ENCODE data around the gene NECTIN3.

Gene NECTIN3

DNA sequence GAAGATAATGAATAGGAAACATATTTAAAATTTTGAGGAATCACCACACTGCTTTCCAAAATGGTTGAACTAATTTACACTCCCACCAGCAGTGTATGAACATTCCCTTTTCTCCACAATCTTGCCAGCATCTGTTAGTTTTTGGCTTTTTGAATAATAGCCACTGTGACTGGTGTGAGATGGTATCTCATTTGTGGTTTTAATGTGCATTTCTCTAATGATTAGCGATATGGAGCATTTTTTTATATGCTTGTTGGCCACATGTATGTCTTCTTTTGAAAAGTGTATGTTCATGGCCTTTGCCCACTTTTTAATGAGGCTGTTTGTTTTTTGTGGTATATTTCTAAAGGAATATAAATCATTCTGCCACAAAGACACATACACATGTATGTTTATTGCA is 166.3 kb downstream of the NECTIN3 start:
- DNase-seq (ENCODE audit: low spot score) = no peak
- Histone ChIP-seq H3K27ac (ENCODE audit: poor library complexity, severe bottlenecking) (no peak overlapping the region), H3K36me3 (ENCODE audit: low read depth) (no peaks in the 10 kb centered on the region), H3K27me3 (ENCODE audit: insufficient read depth, poor library complexity, severe bottlenecking) (no peaks in the 10 kb centered on the region), H3K4me1 (ENCODE audit: insufficient read depth, poor library complexity, severe bottlenecking) (no peaks in the 10 kb centered on the region), H3K9me3 (ENCODE audit: severe bottlenecking) (no peaks in the 10 kb centered on the region), H3K4me3 (ENCODE audit: severe bottlenecking) (no peak overlapping the region)
- no peak for TF ChIP-seq CTCF (IDR thresholded peaks at IDR 0.05; ENCODE audit: poor library complexity, severe bottlenecking)
- ATAC-seq (ENCODE audit: low read depth) = no peak

GRCh38 chr3:111238885-111239284 is 167.3 kb downstream of the NECTIN3 start:
- Histone ChIP-seq H3K4me1 (ENCODE audit: insufficient read depth, poor library complexity, severe bottlenecking) (no peaks in the 10 kb centered on the region), H3K36me3 (ENCODE audit: low read depth) (no peaks in the 10 kb centered on the region), H3K4me3 (ENCODE audit: severe bottlenecking) (no peak overlapping the region), H3K27me3 (ENCODE audit: insufficient read depth, poor library complexity, severe bottlenecking) (no peaks in the 10 kb centered on the region), H3K27ac (ENCODE audit: poor library complexity, severe bottlenecking) (no peak overlapping the region), H3K9me3 (ENCODE audit: severe bottlenecking) (no peaks in the 10 kb centered on the region)
- no peak for TF ChIP-seq CTCF (IDR thresholded peaks at IDR 0.05; ENCODE audit: poor library complexity, severe bottlenecking)
- DNase-seq (ENCODE audit: low spot score) = no peak
- ATAC-seq (ENCODE audit: low read depth) = no peak

- ATAC-seq (ENCODE audit: low read depth) (no peak), DNase-seq (ENCODE audit: low spot score) (no peak)
- Histone ChIP-seq H3K36me3 (ENCODE audit: low read depth) (no peaks in the 10 kb centered on the region), H3K4me3 (ENCODE audit: severe bottlenecking) (no peak overlapping the region), H3K9me3 (ENCODE audit: severe bottlenecking) (no peaks in the 10 kb centered on the region), H3K4me1 (ENCODE audit: insufficient read depth, poor library complexity, severe bottlenecking) (no peaks in the 10 kb centered on the region), H3K27ac (ENCODE audit: poor library complexity, severe bottlenecking) (no peak overlapping the region), H3K27me3 (ENCODE audit: insufficient read depth, poor library complexity, severe bottlenecking) (no peaks in the 10 kb centered on the region)
- no peak for TF ChIP-seq CTCF (IDR thresholded peaks at IDR 0.05; ENCODE audit: poor library complexity, severe bottlenecking)
Measured at GRCh38 chr3:111241960-111242359, 170.3 kb downstream of the NECTIN3 start.
